ENCODE measurements around the gene CDC6.

Gene CDC6

GRCh38 chr17:40317345-40317873 is 29.7 kb downstream of the CDC6 start:
- TF ChIP-seq USF1 (IDR thresholded peaks at IDR 0.05) (no peak), RAD21 (IDR thresholded peaks at IDR 0.05; ENCODE audit: low read depth) (peak; percentile 37; the same call in 1 of the 2 replicates), ZBTB7A (IDR thresholded peaks at IDR 0.05; ENCODE audit: low read depth) (no peak)

- TF ChIP-seq MAX (IDR thresholded peaks at IDR 0.05): peak; percentile 88
- no peak for TF ChIP-seq NFIC (IDR thresholded peaks at IDR 0.05)
- TF ChIP-seq YY1 (IDR thresholded peaks at IDR 0.05; ENCODE audit: low read depth): peak; percentile 88
- TF ChIP-seq REST (IDR thresholded peaks at IDR 0.05; ENCODE audit: low read depth): 0 out of 2 replicates have a peak, but pooled peaks have one; percentile 9
- TF ChIP-seq TEAD4 (IDR thresholded peaks at IDR 0.05): no peak
- TF ChIP-seq TAF1 (IDR thresholded peaks at IDR 0.05; ENCODE audit: low read depth): peak; percentile 77; the same call in 1 of the 2 replicates
- TF ChIP-seq EGR1 (IDR thresholded peaks at IDR 0.05): peak; percentile 56; the same call in 1 of the 2 replicates
- no peak; the same call in 1 of the 2 replicates for TF ChIP-seq EP300 (IDR thresholded peaks at IDR 0.05; ENCODE audit: borderline replicate concordance)
- peak; percentile 94 for TF ChIP-seq ZBTB7A (IDR thresholded peaks at IDR 0.05; ENCODE audit: low read depth)
- TF ChIP-seq USF1 (IDR thresholded peaks at IDR 0.05): peak; percentile 95
- TF ChIP-seq CREB1 (IDR thresholded peaks at IDR 0.05; ENCODE audit: low read depth): no peak
- no peak for TF ChIP-seq FOXM1 (IDR thresholded peaks at IDR 0.05; ENCODE audit: borderline replicate concordance, low read depth)
- TF ChIP-seq TCF12 (IDR thresholded peaks at IDR 0.05; ENCODE audit: low read depth): 0 out of 2 replicates have a peak, but pooled peaks have one; percentile 29
- no peak for TF ChIP-seq CEBPB (IDR thresholded peaks at IDR 0.05)
Observed at GRCh38 chr17:40317880-40318829, 30.5 kb downstream of the CDC6 start.

GRCh38 chr17:40318830-40319391 is 31.2 kb downstream of the CDC6 start:
- no peak for TF ChIP-seq TAF1 (IDR thresholded peaks at IDR 0.05; ENCODE audit: low read depth)
- no peak for TF ChIP-seq YY1 (IDR thresholded peaks at IDR 0.05; ENCODE audit: low read depth)
- no peak for TF ChIP-seq USF1 (IDR thresholded peaks at IDR 0.05)
- TF ChIP-seq CREB1 (IDR thresholded peaks at IDR 0.05; ENCODE audit: low read depth): no peak

GRCh38 chr17:40319651-40320540 is 32.2 kb downstream of the CDC6 start:
- TF ChIP-seq USF1 (IDR thresholded peaks at IDR 0.05) (no peak), REST (IDR thresholded peaks at IDR 0.05; ENCODE audit: low read depth) (no peak), CEBPB (IDR thresholded peaks at IDR 0.05) (no peak), NFIC (IDR thresholded peaks at IDR 0.05) (peak; percentile 56; the same call in 1 of the 2 replicates), TCF12 (IDR thresholded peaks at IDR 0.05; ENCODE audit: low read depth) (no peak)
